Measurements from ENCODE around the gene PAPPA.

DNA sequence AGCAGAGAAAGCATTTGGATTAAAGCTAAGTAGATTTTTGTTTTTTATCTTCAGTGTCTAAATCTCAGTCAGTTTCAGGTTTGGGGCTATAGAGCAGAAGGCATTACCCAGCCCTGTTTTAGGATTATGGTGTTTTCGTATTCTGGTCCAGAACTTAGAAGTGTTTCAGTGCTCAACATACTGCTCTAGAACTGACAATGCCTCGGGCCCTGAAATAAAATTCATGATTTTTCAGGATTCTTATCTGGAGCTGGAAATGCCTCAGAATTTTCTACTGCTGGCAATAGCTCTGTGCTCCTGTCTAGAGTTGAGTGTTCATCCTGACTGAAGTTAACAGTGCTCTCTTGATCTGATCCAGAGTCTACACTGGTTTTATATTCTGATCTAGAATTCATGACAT is 163.9 kb downstream of the PAPPA start:
- TF ChIP-seq, protein P1, sequence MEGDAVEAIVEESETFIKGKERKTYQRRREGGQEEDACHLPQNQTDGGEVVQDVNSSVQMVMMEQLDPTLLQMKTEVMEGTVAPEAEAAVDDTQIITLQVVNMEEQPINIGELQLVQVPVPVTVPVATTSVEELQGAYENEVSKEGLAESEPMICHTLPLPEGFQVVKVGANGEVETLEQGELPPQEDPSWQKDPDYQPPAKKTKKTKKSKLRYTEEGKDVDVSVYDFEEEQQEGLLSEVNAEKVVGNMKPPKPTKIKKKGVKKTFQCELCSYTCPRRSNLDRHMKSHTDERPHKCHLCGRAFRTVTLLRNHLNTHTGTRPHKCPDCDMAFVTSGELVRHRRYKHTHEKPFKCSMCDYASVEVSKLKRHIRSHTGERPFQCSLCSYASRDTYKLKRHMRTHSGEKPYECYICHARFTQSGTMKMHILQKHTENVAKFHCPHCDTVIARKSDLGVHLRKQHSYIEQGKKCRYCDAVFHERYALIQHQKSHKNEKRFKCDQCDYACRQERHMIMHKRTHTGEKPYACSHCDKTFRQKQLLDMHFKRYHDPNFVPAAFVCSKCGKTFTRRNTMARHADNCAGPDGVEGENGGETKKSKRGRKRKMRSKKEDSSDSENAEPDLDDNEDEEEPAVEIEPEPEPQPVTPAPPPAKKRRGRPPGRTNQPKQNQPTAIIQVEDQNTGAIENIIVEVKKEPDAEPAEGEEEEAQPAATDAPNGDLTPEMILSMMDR (conservative IDR thresholded peaks at IDR 0.05; ENCODE audit: low read length): no peak
- no peak for TF ChIP-seq EZH2phosphoT487 (IDR thresholded peaks at IDR 0.05; ENCODE audit: borderline replicate concordance)
